ENCODE measurements around the gene UFD1.

DNA sequence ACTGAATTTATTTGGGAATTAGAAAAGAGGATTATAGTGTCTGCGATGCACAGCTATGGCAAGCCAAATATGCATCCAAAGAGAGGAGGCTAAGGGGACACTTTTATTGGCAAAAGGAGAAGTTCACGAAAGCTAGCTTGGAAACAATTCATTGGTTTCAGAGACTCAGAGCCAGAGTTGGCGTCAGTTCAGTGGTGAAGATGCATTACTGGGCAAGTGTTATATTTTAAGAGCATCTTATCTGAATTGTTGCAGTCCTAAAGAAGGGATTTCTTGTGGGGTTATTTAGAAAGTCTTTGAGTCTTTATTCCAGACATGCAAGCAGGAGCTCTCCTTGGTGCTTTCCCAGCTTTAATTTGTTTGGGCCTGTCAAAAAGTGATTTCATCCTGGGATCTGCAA lies 30.2 kb upstream of the UFD1 start:
- TF ChIP-seq POLR2AphosphoS5 (IDR thresholded peaks at IDR 0.05; ENCODE audit: low read depth, low read length) = no peak
- no peak for TF ChIP-seq TAF1 (IDR thresholded peaks at IDR 0.05; ENCODE audit: borderline replicate concordance, insufficient read depth, low read length)
- TF ChIP-seq, protein P1, sequence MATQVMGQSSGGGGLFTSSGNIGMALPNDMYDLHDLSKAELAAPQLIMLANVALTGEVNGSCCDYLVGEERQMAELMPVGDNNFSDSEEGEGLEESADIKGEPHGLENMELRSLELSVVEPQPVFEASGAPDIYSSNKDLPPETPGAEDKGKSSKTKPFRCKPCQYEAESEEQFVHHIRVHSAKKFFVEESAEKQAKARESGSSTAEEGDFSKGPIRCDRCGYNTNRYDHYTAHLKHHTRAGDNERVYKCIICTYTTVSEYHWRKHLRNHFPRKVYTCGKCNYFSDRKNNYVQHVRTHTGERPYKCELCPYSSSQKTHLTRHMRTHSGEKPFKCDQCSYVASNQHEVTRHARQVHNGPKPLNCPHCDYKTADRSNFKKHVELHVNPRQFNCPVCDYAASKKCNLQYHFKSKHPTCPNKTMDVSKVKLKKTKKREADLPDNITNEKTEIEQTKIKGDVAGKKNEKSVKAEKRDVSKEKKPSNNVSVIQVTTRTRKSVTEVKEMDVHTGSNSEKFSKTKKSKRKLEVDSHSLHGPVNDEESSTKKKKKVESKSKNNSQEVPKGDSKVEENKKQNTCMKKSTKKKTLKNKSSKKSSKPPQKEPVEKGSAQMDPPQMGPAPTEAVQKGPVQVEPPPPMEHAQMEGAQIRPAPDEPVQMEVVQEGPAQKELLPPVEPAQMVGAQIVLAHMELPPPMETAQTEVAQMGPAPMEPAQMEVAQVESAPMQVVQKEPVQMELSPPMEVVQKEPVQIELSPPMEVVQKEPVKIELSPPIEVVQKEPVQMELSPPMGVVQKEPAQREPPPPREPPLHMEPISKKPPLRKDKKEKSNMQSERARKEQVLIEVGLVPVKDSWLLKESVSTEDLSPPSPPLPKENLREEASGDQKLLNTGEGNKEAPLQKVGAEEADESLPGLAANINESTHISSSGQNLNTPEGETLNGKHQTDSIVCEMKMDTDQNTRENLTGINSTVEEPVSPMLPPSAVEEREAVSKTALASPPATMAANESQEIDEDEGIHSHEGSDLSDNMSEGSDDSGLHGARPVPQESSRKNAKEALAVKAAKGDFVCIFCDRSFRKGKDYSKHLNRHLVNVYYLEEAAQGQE (IDR thresholded peaks at IDR 0.05; ENCODE audit: insufficient read depth in 1 of 2, low read depth in 2 of 2, low read length in 2 of 2) = no peak
- TF ChIP-seq FOXP2 (optimal IDR thresholded peaks at IDR 0.05; ENCODE audit: borderline replicate concordance, extremely low read depth, extremely low read length, insufficient read depth) = no peak
